Measurements from ENCODE around the gene FGG.

- TF ChIP-seq CTCF (IDR thresholded peaks at IDR 0.05): no peak
- no peak for TF ChIP-seq POLR2AphosphoS5 (IDR thresholded peaks at IDR 0.05)
Measured at GRCh38 chr4:154562697-154563254, 49.7 kb downstream of the FGG start, which contains the start of gene FGB.
